DND-41 (cell line): ENCODE results near the gene ISX.
"Not testable (repeated sequence)": the region's sequence is repeated elsewhere in the genome, so short reads cannot be mapped to it uniquely, and the experiment has no call there.

Experiments used
- ATAC-seq: fragments of 200-7000 bp; cut with Tn5 transposase; 3 replicates; pipeline ENCODE4 v1.9.1; 2021; ENCODE audit warnings: low read depth; ENCODE audit not compliant: insufficient read depth
- DNase-seq: peaks from one replicate; pipeline ENCODE4 v3.0.0-alpha.2; 2020
- H2AFZ ChIP-seq: 2 replicates; pipeline ENCODE4 v1.6.0; 2012; ENCODE audit warnings: low read depth, low read length
- H3K27ac ChIP-seq: 2 replicates; pipeline ENCODE4 v1.5.1; 2012; ENCODE audit warnings: low read length, inconsistent platforms
- H3K27me3 ChIP-seq: fragments of 200-600 bp; sonication (generic); 2 replicates; pipeline ENCODE4 v1.6.0; 2012; ENCODE audit warnings: low read length, mild to moderate bottlenecking, inconsistent platforms; ENCODE audit not compliant: insufficient read depth, poor library complexity
- H3K36me3 ChIP-seq: 2 replicates; pipeline ENCODE4 v1.5.1; 2012; ENCODE audit warnings: low read length, inconsistent platforms; ENCODE audit not compliant: insufficient read depth
- H3K4me1 ChIP-seq: 2 replicates; pipeline ENCODE4 v1.5.1; 2012; ENCODE audit warnings: mild to moderate bottlenecking, low read length; ENCODE audit not compliant: insufficient read depth
- H3K4me2 ChIP-seq: 2 replicates; pipeline ENCODE4 v1.6.0; 2012; ENCODE audit warnings: mild to moderate bottlenecking, moderate library complexity, low read length, inconsistent platforms; ENCODE audit not compliant: insufficient read depth
- H3K4me3 ChIP-seq, 2 experiments: fragments of 200-600 bp in 1 of 2; shearing (Covaris generic) in 1 of 2; 2 replicates each; pipeline ENCODE4 v1.5.1; 2012 to 2016; ENCODE audit warnings: inconsistent platforms in 2 of 2, low read length in 2 of 2, mild to moderate bottlenecking in 2 of 2, low read depth in 1 of 2, moderate library complexity in 1 of 2
- H3K79me2 ChIP-seq: 2 replicates; pipeline ENCODE4 v1.6.0; 2012; ENCODE audit warnings: low read length, inconsistent platforms; ENCODE audit not compliant: insufficient read depth
- H3K9ac ChIP-seq: 2 replicates; pipeline ENCODE4 v1.6.0; 2012; ENCODE audit warnings: low read depth, mild to moderate bottlenecking, inconsistent platforms, low read length, moderate library complexity
- H3K9me3 ChIP-seq: 2 replicates; pipeline ENCODE4 v1.5.1; 2012; ENCODE audit warnings: low read length, moderate library complexity, mild to moderate bottlenecking, inconsistent platforms; ENCODE audit not compliant: insufficient read depth, severe bottlenecking
- H4K20me1 ChIP-seq: 2 replicates; pipeline ENCODE4 v1.6.0; 2012; ENCODE audit warnings: low read length; ENCODE audit not compliant: insufficient read depth
- CTCF ChIP-seq: IDR thresholded peaks from 2 replicates; pipeline ENCODE4 v1.5.1; 2012; ENCODE audit warnings: borderline replicate concordance, low read length, moderate library complexity, mild to moderate bottlenecking; ENCODE audit not compliant: poor library complexity, severe bottlenecking; ENCODE audit errors: extremely low read depth
- EZH2 ChIP-seq: IDR thresholded peaks from 3 replicates; pipeline ENCODE4 v1.6.1; 2012; ENCODE audit warnings: borderline replicate concordance, low read depth, mild to moderate bottlenecking, moderate library complexity, low read length, inconsistent platforms; ENCODE audit not compliant: severe bottlenecking

ISX gene

GRCh38 chr22:35046744-35047462, 19.1 kb upstream of the ISX start:
- DNase-seq = no peak
- TF ChIP-seq EZH2 = no peak
- no peak for TF ChIP-seq CTCF

GRCh38 chr22:35050038-35050437, 15.9 kb upstream of the ISX start:
- H3K36me3 ChIP-seq, H3K9ac ChIP-seq, H2AFZ ChIP-seq, H3K27me3 ChIP-seq, H3K4me1 ChIP-seq, H4K20me1 ChIP-seq, H3K9me3 ChIP-seq, H3K4me2 ChIP-seq, H3K27ac ChIP-seq, ATAC-seq, H3K79me2 ChIP-seq, H3K4me3 ChIP-seq, DNase-seq: not testable (repeated sequence)

More at GRCh38 chr22:35046744-35047462, 19.1 kb upstream of the ISX start:
- no peak overlapping the region for H3K4me2 ChIP-seq
- no peaks in the 10 kb centered on the region for H3K36me3 ChIP-seq
- no peaks in the 10 kb centered on the region for H3K9me3 ChIP-seq
- no peak overlapping the region for H3K27ac ChIP-seq
- no peaks in the 10 kb centered on the region for H4K20me1 ChIP-seq
- no peak overlapping the region for H3K9ac ChIP-seq
- H3K4me3 ChIP-seq = no peak overlapping the region
- no peaks in the 10 kb centered on the region for H3K79me2 ChIP-seq
- H3K27me3 ChIP-seq = no peaks in the 10 kb centered on the region
- no peaks in the 10 kb centered on the region for H3K4me1 ChIP-seq
- H2AFZ ChIP-seq = no peak overlapping the region
- ATAC-seq = no peak

- H3K4me1 ChIP-seq = no peaks in the 10 kb centered on the region
- H3K9me3 ChIP-seq = no peaks in the 10 kb centered on the region
- no peak overlapping the region for H3K4me2 ChIP-seq
- no peak overlapping the region for H3K4me3 ChIP-seq
- no peaks in the 10 kb centered on the region for H3K36me3 ChIP-seq
- no peak for ATAC-seq
- no peak overlapping the region for H3K27ac ChIP-seq
- H3K27me3 ChIP-seq = no peaks in the 10 kb centered on the region
- H3K9ac ChIP-seq = no peak overlapping the region
- H4K20me1 ChIP-seq = no peaks in the 10 kb centered on the region
- H3K79me2 ChIP-seq = no peaks in the 10 kb centered on the region
- TF ChIP-seq EZH2 (no peak), CTCF (no peak)
- DNase-seq = no peak
- no peak overlapping the region for H2AFZ ChIP-seq
Observed at GRCh38 chr22:35051013-35051535, 14.9 kb upstream of the ISX start.

GRCh38 chr22:35051791-35052190, 14.2 kb upstream of the ISX start:
- Histone ChIP-seq H2AFZ (no peak overlapping the region), H3K27me3 (no peaks in the 10 kb centered on the region), H3K4me2 (no peak overlapping the region), H4K20me1 (no peaks in the 10 kb centered on the region), H3K36me3 (no peaks in the 10 kb centered on the region), H3K9me3 (no peaks in the 10 kb centered on the region), H3K4me3 (no peak overlapping the region), H3K27ac (no peak overlapping the region), H3K4me1 (no peaks in the 10 kb centered on the region), H3K9ac (no peak overlapping the region), H3K79me2 (no peaks in the 10 kb centered on the region)
- TF ChIP-seq EZH2 (no peak), CTCF (no peak)
- DNase-seq (no peak), ATAC-seq (no peak)
